ENCODE data around the gene PLEKHF1.
"Not testable (repeated sequence)": the region's sequence is repeated elsewhere in the genome, so short reads cannot be mapped to it uniquely, and the experiment has no call there.

Gene PLEKHF1

GRCh38 chr19:29665215-29665825 is at the start of gene PLEKHF1:
PLEKHF1 (plus strand) TSS chr19:29665461; CDS start chr19:29673840, 8,379 bp downstream.
- DNase-seq, result peak; percentile 74 to 96 (median 92)
- intact Hi-C loops (cut with DNase I), result loop anchor here (10.0 kb wide), 1 partner anchor 49 kb away; the partner anchor contains the start of gene C19orf12

DNA sequence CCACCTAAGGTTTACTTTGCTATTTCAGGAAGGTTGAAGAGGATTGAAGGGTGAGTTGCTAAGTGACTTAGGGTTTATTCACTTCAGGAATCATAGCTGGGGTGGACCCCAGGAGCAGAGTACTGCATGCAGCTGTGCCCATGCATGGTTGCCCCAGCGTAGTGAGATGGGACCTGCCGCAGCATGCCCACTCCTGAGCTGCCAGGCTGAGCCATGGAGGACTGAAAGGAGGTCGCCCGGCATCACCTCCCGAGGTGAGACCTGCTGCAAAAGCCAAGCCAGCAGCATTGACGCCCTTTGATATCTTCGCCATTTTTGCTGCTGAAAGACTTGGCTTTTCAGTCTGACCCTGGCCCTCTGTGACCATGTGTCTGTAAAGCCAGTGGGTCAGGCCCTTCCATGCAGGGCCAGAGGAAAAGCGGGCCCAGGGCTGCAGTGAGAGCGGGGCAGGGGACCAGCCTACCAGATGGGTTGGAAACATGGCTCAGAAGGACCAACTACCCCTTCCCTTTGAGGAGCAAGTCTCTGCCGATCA is 49.3 kb upstream of the PLEKHF1 start:
- no peak for DNase-seq
- intact Hi-C loops (cut with DNase I), result no loop called here

- intact Hi-C loops (cut with DNase I), result no loop called here
- no peak for DNase-seq
Measured at GRCh38 chr19:29616541-29616940, 48.7 kb upstream of the PLEKHF1 start.

- no peak for DNase-seq
Measured at GRCh38 chr19:29617366-29618266, 47.6 kb upstream of the PLEKHF1 start.

DNA sequence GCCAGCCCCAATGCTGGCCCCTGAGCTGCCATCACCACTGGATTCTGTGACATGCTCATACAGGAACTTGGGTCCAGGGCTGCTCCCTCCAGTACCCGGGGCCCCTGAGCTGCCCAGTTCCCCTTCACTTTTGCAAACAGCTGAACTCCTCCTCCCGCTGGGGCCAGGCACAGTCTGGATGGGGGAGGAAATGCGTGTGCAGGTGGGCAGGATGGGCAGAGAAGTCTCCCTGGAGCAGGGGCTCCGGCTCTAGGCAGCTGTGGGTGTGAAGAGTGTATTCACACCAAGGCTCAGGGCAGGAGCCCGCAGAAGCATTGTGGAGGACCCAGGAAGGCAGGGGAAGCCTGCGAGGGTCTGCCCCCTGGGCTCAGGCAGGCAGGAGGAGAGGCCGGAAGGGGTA is 46.8 kb upstream of the PLEKHF1 start:
- no peak for DNase-seq
- intact Hi-C loops (cut with DNase I), result no loop called here

More at GRCh38 chr19:29617366-29618266, 47.6 kb upstream of the PLEKHF1 start:
- intact Hi-C loops (cut with DNase I), result no loop called here

DNA sequence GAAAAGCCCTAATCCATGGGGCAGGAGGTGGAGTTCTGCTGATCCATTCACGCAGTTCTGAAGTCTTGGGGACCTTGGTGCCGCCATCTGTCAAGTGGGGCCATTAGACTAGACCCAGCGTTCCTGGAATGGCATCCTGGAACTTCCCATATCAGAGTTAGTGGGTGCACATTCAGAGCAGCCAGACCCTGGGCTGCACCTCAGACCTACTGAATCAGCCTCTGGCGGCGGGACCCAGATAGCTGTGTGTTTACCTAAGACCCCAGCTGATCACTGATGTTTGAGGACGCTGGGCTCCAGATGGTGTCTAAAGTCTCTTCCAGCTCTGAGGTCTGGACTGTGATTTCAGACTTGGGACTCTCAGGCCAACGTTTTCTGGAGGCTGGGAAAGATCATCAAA is 46.4 kb upstream of the PLEKHF1 start:
- intact Hi-C loops (cut with DNase I), result no loop called here
- no peak for DNase-seq

GRCh38 chr19:29620931-29621351 is 44.3 kb upstream of the PLEKHF1 start:
- intact Hi-C loops (cut with DNase I), result no loop called here
- no peak for DNase-seq

- no peak for DNase-seq
- intact Hi-C loops (cut with DNase I), result no loop called here
Measured at GRCh38 chr19:29622166-29623070, 42.8 kb upstream of the PLEKHF1 start.

GRCh38 chr19:29623726-29624488 is 41.4 kb upstream of the PLEKHF1 start:
- DNase-seq, result no peak
- intact Hi-C loops (cut with DNase I), result no loop called here

DNA sequence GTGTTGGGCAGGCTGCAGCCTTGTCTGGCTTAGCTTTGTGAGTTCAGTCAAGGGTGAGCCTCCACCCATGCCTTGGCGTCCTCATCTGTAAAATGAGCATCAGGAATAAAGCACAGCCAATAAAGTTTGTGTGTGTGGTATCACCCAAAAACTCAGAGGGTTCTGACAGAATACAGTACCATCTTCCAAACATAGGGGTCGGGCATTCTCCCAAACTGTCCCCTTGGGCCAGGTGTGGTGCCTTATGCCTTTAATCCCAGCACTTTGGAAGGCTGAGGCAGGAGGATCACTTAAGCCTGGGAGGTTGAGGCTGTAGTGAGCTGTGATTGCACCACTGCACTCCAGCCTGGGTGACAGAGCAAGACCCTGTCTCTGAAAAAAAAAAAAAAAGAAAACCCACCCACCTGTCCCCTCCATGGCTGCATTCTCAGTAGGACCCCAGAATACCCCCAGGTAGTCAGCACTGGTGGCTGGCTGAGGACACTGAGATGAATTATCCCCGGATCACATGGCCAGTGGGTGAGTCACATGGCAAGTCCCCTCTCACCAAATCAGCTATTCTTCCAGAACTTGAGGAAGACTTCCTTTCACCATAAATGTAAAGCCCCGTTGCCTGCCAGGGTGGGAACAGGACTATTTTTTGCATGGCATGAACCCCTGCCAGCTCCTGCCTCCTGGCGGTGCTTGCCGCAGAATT is 40.6 kb upstream of the PLEKHF1 start:
- no peak for DNase-seq
- intact Hi-C loops (cut with DNase I), result no loop called here

DNA sequence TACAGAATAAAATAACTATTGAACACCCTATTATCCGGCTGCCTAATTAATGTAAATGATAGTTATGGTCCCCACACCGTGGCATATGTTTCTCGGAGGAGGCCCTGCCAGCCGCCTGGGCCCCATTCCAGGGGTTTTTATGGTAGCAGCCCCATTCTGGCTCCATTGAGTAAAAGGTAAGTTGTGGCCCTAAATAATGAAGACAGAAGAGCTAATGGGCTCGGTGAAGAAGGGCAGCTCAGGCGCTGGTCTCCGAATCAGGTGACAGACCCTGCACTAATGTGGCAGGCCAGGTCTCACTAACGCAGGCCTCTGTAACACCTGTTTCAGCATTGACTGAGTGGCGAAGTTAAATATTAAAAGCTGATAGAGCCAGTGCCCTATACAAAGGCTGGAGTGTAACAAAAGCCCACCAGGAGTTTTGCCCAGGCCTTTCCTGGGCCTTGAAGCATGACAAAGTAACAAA is 40.0 kb upstream of the PLEKHF1 start:
- DNase-seq, result no peak
- intact Hi-C loops (cut with DNase I), result no loop called here

DNA sequence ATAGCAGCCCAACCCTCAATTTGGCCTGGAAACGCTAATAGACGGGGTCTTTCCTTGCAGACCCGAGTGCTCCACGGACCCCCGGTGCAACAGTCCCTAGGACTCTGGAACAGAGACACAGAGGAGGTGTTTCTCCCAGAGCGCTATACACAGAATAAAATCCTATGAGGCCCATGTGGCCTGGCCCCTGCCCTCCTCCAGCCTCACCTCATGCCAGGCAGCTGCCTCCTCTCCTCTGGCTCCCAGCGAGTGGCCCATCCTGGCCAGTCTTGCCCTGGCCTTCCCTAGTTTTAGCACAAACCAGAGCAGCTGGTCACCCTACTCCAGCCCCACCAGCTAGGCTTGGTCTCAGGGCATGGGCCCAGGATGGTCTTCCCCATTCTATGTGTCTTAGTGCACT is 38.9 kb upstream of the PLEKHF1 start:
- intact Hi-C loops (cut with DNase I), result no loop called here
- no peak for DNase-seq

- DNase-seq; intact Hi-C loops (cut with DNase I): not testable (repeated sequence)
Measured at GRCh38 chr19:29626832-29627231, 38.4 kb upstream of the PLEKHF1 start.

DNA sequence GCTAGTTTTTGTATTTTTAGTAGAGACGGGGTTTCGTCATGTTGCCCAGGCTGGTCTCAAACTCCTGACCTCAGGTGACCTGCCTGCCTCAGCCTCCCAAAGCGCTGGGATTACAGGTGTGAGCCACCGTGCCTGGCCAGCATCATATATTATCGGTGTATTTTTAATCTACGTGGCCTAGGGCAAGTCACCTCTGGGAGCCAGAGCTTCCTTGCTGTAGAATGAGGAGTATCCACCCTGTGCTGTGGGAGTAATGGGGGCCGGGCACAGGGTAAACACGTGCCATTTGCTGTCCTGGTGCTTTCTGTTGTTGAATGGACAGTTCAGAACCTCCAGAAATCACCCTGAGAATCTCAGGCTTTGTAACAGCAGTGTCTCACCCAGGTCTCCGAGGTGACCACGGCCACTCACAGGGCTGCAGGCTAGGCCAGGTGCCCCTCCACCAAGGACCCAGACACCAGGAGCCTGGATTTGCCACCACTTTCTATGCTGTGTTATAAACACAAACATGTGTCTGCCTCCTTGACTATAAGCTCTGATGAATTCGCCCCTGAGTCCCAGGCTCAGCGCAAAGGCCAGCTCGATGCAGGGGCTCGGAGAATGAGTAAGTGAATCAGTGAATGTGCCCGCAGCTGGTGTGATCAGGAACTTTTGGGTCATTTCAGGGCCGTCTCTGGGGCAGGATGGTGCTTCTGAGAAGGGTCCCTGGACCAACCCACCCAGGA is 36.4 kb upstream of the PLEKHF1 start:
- DNase-seq, result no peak
- intact Hi-C loops (cut with DNase I), result no loop called here

DNA sequence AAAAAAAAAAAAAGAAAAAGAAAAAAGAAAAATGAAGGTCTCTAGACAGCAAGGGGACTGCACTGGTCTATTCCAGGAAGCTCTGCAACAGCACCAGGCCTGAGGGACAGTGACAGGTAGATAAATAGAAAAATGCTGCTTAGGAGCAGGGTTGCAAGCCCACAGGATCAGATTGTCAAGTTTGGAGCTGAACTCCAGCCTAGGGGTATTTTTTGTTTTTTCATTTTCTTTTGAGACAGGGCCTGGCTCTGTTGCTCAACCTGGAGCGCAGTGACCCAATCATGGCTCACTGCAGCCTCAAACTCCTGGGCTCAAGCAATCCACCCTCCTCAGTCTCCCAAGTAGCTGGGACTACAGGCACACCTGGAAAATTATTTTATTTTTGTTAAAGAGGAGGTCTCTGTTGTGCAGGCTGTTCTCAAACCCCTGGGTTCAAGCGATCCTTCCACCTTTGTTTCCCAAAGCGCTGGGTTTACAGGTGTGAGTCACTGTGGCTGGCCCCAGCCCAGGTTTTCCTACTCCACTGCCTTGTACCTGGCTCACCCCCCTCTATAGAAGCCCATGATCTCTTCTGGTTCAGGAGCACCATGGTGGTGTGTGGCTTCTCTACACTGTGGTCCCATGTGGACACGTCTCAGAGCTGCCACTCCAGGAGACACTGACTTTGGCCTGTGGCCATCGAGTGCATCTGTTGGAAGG is 35.3 kb upstream of the PLEKHF1 start:
- peak in 1 of 42 donors; percentile 10 for DNase-seq
- intact Hi-C loops (cut with DNase I), result no loop called here

GRCh38 chr19:29630655-29631054 is 34.6 kb upstream of the PLEKHF1 start:
- DNase-seq, result no peak
- intact Hi-C loops (cut with DNase I), result no loop called here
